ENCODE data around the gene LOXL4.
A peak's percentile ranks its signal among the peaks of the same experiment; 100 is the strongest.

LOXL4 gene

GRCh38 chr10:98276311-98276710 is 8.3 kb upstream of the LOXL4 start:
- Mint-ChIP-seq H3K27me3 (ENCODE audit: low read depth) (peaks cover 10% of the 10 kb centered on the region), H3K27ac (no peak overlapping the region)
- TF ChIP-seq, protein P1, sequence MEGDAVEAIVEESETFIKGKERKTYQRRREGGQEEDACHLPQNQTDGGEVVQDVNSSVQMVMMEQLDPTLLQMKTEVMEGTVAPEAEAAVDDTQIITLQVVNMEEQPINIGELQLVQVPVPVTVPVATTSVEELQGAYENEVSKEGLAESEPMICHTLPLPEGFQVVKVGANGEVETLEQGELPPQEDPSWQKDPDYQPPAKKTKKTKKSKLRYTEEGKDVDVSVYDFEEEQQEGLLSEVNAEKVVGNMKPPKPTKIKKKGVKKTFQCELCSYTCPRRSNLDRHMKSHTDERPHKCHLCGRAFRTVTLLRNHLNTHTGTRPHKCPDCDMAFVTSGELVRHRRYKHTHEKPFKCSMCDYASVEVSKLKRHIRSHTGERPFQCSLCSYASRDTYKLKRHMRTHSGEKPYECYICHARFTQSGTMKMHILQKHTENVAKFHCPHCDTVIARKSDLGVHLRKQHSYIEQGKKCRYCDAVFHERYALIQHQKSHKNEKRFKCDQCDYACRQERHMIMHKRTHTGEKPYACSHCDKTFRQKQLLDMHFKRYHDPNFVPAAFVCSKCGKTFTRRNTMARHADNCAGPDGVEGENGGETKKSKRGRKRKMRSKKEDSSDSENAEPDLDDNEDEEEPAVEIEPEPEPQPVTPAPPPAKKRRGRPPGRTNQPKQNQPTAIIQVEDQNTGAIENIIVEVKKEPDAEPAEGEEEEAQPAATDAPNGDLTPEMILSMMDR (IDR thresholded peaks at IDR 0.05; ENCODE audit: unreplicated experiment in 3 of 3) = no peak

GRCh38 chr10:98274562-98274961 is 6.6 kb upstream of the LOXL4 start:
- Mint-ChIP-seq H3K27me3 (ENCODE audit: low read depth) (peaks cover 17% of the 10 kb centered on the region), H3K4me3 (no peak overlapping the region)

More at GRCh38 chr10:98276311-98276710, 8.3 kb upstream of the LOXL4 start:
- no peaks in the 10 kb centered on the region for H3K4me1 Mint-ChIP-seq
- H3K36me3 Mint-ChIP-seq (ENCODE audit: low read depth) = no peaks in the 10 kb centered on the region
- no peak overlapping the region for H3K4me3 Mint-ChIP-seq
- H3K9me3 Mint-ChIP-seq = peaks cover 11% of the 10 kb centered on the region

DNA sequence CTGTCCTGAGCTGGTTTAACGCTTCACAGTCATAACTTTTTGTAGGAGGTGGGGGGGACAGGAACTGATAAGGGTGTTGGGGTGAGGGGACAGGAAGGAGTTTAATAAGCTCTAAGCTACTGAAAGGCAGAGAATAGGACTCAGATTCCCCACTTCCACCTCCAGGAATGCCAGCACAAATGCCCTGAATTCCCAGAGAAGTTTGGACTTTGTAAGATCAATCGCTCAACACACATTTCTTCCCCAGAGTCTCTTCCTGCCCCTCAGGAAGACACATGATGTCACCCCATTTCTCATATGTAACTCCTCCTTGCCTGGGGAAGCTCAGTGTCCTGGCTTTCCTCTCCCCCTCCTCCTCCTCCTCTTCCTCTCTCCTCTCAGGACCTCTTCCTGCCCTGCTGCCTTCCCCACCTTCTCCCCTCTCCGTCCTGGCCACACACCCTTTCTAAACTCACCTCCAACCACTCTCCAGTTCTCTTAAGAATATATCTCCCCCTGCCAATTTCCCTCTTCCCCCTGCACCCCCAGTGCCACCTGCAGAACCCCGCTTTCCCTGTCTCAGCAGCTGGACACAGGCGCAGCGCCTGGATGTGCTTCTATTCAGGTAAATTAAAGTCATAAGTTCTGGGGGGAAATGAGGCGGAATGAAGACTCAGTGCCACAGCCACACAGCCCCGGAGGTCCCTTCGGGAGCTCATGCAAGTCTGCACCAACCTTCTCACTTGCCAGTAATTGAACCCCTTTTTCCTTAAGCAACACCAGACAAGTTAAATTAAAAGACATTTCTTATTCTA is 5.3 kb upstream of the LOXL4 start:
- TF ChIP-seq, protein P1 (IDR thresholded peaks at IDR 0.05; ENCODE audit: unreplicated experiment in 3 of 3) = no peak
- Mint-ChIP-seq H3K4me3 (no peak overlapping the region), H3K4me1 (peaks cover 18% of the 10 kb centered on the region), H3K36me3 (ENCODE audit: low read depth) (no peaks in the 10 kb centered on the region), H3K27ac (no peak overlapping the region), H3K9me3 (no peaks in the 10 kb centered on the region), H3K27me3 (ENCODE audit: low read depth) (peaks cover 17% of the 10 kb centered on the region)

More at GRCh38 chr10:98274562-98274961, 6.6 kb upstream of the LOXL4 start:
- H3K9me3 Mint-ChIP-seq = peaks cover under 1% of the 10 kb centered on the region
- TF ChIP-seq, protein P1 (IDR thresholded peaks at IDR 0.05; ENCODE audit: unreplicated experiment in 3 of 3) = no peak
- H3K36me3 Mint-ChIP-seq (ENCODE audit: low read depth) = no peaks in the 10 kb centered on the region
- H3K27ac Mint-ChIP-seq = no peak overlapping the region
- H3K4me1 Mint-ChIP-seq = peaks cover 10% of the 10 kb centered on the region

DNA sequence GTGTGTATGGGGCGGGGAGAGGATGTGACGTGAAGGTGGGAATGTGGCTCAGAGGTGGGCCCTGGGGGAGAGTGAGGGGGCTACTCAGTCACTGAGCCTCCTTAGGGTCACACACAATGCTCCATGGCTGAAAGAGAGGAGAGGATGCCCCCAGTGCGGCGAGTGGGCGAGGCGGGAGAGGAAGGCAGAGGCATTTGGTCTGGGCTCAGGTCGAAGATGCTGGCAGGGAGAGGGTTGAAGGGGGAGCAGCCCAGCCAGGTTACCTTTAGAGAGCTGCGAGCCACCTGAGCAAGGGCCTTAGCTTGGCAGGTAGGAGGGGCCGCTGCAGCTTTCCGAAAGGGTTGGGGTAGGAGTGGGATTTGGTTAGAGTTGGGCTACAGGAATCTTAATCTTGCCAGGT is 4.7 kb upstream of the LOXL4 start:
- no peak overlapping the region for H3K27ac Mint-ChIP-seq
- H3K36me3 Mint-ChIP-seq (ENCODE audit: low read depth) = no peaks in the 10 kb centered on the region
- H3K9me3 Mint-ChIP-seq = no peaks in the 10 kb centered on the region
- H3K27me3 Mint-ChIP-seq (ENCODE audit: low read depth) = peaks cover 17% of the 10 kb centered on the region
- H3K4me1 Mint-ChIP-seq = peaks cover 18% of the 10 kb centered on the region
- TF ChIP-seq, protein P1 (IDR thresholded peaks at IDR 0.05; ENCODE audit: unreplicated experiment in 3 of 3) = no peak
- no peak overlapping the region for H3K4me3 Mint-ChIP-seq

DNA sequence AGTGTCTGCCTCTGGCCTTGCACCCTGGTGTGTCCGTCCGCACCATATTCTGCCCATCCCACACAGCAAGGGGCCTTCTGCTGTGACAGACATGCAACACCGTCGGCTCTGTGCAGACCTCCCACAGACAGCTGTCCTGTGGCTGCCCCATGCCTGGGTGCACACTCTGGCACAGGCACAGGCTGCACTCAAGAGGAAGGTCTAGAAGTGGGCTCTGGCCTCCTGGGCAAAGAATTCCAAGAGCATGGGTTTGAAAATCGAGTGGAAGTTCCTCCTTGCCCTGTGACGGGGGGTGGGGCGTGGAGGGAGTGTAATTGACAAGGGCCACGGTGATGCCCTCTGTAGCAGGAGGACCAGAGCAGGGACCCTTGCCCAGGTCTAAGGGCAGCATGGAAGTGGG is 4.3 kb upstream of the LOXL4 start:
- Mint-ChIP-seq H3K9me3 (no peaks in the 10 kb centered on the region), H3K27ac (no peak overlapping the region), H3K4me1 (peaks cover 18% of the 10 kb centered on the region), H3K27me3 (ENCODE audit: low read depth) (peaks cover 17% of the 10 kb centered on the region), H3K36me3 (ENCODE audit: low read depth) (no peaks in the 10 kb centered on the region), H3K4me3 (no peak overlapping the region)
- TF ChIP-seq, protein P1 (IDR thresholded peaks at IDR 0.05; ENCODE audit: unreplicated experiment in 3 of 3) = no peak

DNA sequence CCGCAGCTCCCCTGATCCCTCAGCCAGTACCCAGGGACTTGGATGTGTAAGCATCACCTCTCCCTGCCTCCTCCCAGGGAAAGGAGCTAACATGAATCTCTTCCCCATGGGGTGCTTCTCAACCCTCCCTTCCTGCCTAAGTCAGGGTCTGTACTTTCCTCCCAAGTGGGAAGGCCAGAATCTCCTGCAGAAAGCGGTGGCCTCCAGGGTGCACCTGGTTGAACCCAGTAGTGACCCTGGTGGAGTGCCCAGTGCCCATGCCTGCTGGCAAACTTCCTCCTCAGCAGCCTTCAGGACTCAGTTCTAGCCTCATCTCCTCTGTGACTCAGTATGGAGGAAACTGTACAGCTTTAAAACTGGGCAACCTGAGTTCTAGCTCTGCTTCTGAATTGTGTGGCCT is 2.8 kb upstream of the LOXL4 start:
- Mint-ChIP-seq H3K27me3 (ENCODE audit: low read depth) (peaks cover 13% of the 10 kb centered on the region), H3K4me3 (peak overlapping the region in 1 of 3 experiments; percentile 65), H3K4me1 (peaks cover 33% of the 10 kb centered on the region), H3K27ac (peak overlapping the region in 1 of 3 experiments; percentile 14), H3K36me3 (ENCODE audit: low read depth) (no peaks in the 10 kb centered on the region), H3K9me3 (no peaks in the 10 kb centered on the region)
- TF ChIP-seq, protein P1 (IDR thresholded peaks at IDR 0.05; ENCODE audit: unreplicated experiment in 3 of 3) = no peak

All from nephron (organoid).